ENCODE data around the gene C6orf120. TPM values are rescaled to one million over a fixed set of nuclear protein-coding genes. Genes with fewer than 3 reads are reported as not detected.

Gene C6orf120
- 12.7 and 15.3 TPM in 2 replicates for total RNA-seq (2014; rRNA removed; shearing (Covaris generic); ENCODE audit: low replicate concordance)

GRCh38 chr6:169701954-169702839 lies at the start of gene C6orf120, which contains the start of gene WDR27:
Gene C6orf120, plus strand, starts transcription at chr6:169702126. Its CDS starts 334 bp downstream, at chr6:169702460.
Gene WDR27, minus strand, starts transcription at chr6:169702029. Its CDS starts 13,024 bp downstream, at chr6:169689005.
- peaks cover 44% of the 10 kb centered on the region for H3K36me3 ChIP-seq
- peak; percentile 99 for DNase-seq
- H3K4me3 ChIP-seq: peak within 1 kb of the TSS; percentile 86
- no peaks in the 10 kb centered on the region for H3K9me3 ChIP-seq
- H3K27me3 ChIP-seq: no peaks in the 10 kb centered on the region

- DNase-seq: no peak
- H3K27me3 ChIP-seq: no peaks in the 10 kb centered on the region
- H3K9me3 ChIP-seq: no peaks in the 10 kb centered on the region
- H3K4me3 ChIP-seq: no peak overlapping the region
- peaks cover 6% of the 10 kb centered on the region for H3K36me3 ChIP-seq
Measured at GRCh38 chr6:169652896-169653295, 49.0 kb upstream of the C6orf120 start.

- Histone ChIP-seq H3K36me3 (peaks cover 6% of the 10 kb centered on the region), H3K27me3 (no peaks in the 10 kb centered on the region), H3K9me3 (no peaks in the 10 kb centered on the region), H3K4me3 (peak overlapping the region; percentile 51)
- no peak for DNase-seq
Measured at GRCh38 chr6:169653691-169654090, 48.2 kb upstream of the C6orf120 start.

GRCh38 chr6:169654598-169655391 lies 47.1 kb upstream of the C6orf120 start:
- Histone ChIP-seq H3K27me3 (no peaks in the 10 kb centered on the region), H3K4me3 (peak overlapping the region; percentile 51), H3K9me3 (no peaks in the 10 kb centered on the region), H3K36me3 (peaks cover 12% of the 10 kb centered on the region)
- peak; percentile 66 for DNase-seq

- no peak for DNase-seq
- Histone ChIP-seq H3K4me3 (no peak overlapping the region), H3K36me3 (peaks cover 8% of the 10 kb centered on the region), H3K9me3 (no peaks in the 10 kb centered on the region), H3K27me3 (no peaks in the 10 kb centered on the region)
Measured at GRCh38 chr6:169656546-169657283, 45.2 kb upstream of the C6orf120 start.

- Histone ChIP-seq H3K27me3 (no peaks in the 10 kb centered on the region), H3K4me3 (no peak overlapping the region), H3K36me3 (peaks cover 9% of the 10 kb centered on the region), H3K9me3 (no peaks in the 10 kb centered on the region)
- no peak for DNase-seq
Measured at GRCh38 chr6:169657284-169657610, 44.7 kb upstream of the C6orf120 start.

GRCh38 chr6:169659820-169660610 lies 41.9 kb upstream of the C6orf120 start:
- H3K4me3 ChIP-seq: no peak overlapping the region
- no peak for DNase-seq
- H3K9me3 ChIP-seq: no peaks in the 10 kb centered on the region
- H3K36me3 ChIP-seq: peaks cover 13% of the 10 kb centered on the region
- no peaks in the 10 kb centered on the region for H3K27me3 ChIP-seq

- no peaks in the 10 kb centered on the region for H3K27me3 ChIP-seq
- H3K9me3 ChIP-seq: no peaks in the 10 kb centered on the region
- no peak for DNase-seq
- no peak overlapping the region for H3K4me3 ChIP-seq
- peaks cover 13% of the 10 kb centered on the region for H3K36me3 ChIP-seq
Measured at GRCh38 chr6:169660751-169661390, 41.1 kb upstream of the C6orf120 start.

- no peaks in the 10 kb centered on the region for H3K27me3 ChIP-seq
- no peak for DNase-seq
- H3K4me3 ChIP-seq: no peak overlapping the region
- no peaks in the 10 kb centered on the region for H3K9me3 ChIP-seq
- peaks cover 13% of the 10 kb centered on the region for H3K36me3 ChIP-seq
Measured at GRCh38 chr6:169661391-169661756, 40.6 kb upstream of the C6orf120 start.

GRCh38 chr6:169663468-169663867 lies 38.5 kb upstream of the C6orf120 start:
- no peak overlapping the region for H3K4me3 ChIP-seq
- DNase-seq: no peak
- H3K9me3 ChIP-seq: no peaks in the 10 kb centered on the region
- H3K27me3 ChIP-seq: no peaks in the 10 kb centered on the region
- H3K36me3 ChIP-seq: peaks cover 24% of the 10 kb centered on the region

- H3K36me3 ChIP-seq: peaks cover 30% of the 10 kb centered on the region
- no peak for DNase-seq
- H3K9me3 ChIP-seq: no peaks in the 10 kb centered on the region
- H3K4me3 ChIP-seq: no peak overlapping the region
- no peaks in the 10 kb centered on the region for H3K27me3 ChIP-seq
Measured at GRCh38 chr6:169664227-169664626, 37.7 kb upstream of the C6orf120 start.

- Histone ChIP-seq H3K9me3 (no peaks in the 10 kb centered on the region), H3K4me3 (no peak overlapping the region), H3K36me3 (peaks cover 27% of the 10 kb centered on the region), H3K27me3 (no peaks in the 10 kb centered on the region)
- no peak for DNase-seq
Measured at GRCh38 chr6:169665289-169665688, 36.6 kb upstream of the C6orf120 start.

- DNase-seq: no peak
- Histone ChIP-seq H3K9me3 (no peaks in the 10 kb centered on the region), H3K4me3 (no peak overlapping the region), H3K36me3 (peaks cover 27% of the 10 kb centered on the region), H3K27me3 (no peaks in the 10 kb centered on the region)
Measured at GRCh38 chr6:169666441-169666840, 35.5 kb upstream of the C6orf120 start.

GRCh38 chr6:169667716-169668115 lies 34.2 kb upstream of the C6orf120 start:
- no peaks in the 10 kb centered on the region for H3K9me3 ChIP-seq
- DNase-seq: no peak
- H3K36me3 ChIP-seq: peaks cover 27% of the 10 kb centered on the region
- no peaks in the 10 kb centered on the region for H3K27me3 ChIP-seq
- no peak overlapping the region for H3K4me3 ChIP-seq

- Histone ChIP-seq H3K36me3 (peaks cover 27% of the 10 kb centered on the region), H3K4me3 (no peak overlapping the region), H3K27me3 (no peaks in the 10 kb centered on the region), H3K9me3 (no peaks in the 10 kb centered on the region)
- DNase-seq: no peak
Measured at GRCh38 chr6:169668203-169668847, 33.6 kb upstream of the C6orf120 start.

All from MG63 (cell line).